ENCODE data around the gene PLEKHA6.
A peak's percentile ranks its signal among the peaks of the same experiment; 100 is the strongest.

The PLEKHA6 gene

DNA sequence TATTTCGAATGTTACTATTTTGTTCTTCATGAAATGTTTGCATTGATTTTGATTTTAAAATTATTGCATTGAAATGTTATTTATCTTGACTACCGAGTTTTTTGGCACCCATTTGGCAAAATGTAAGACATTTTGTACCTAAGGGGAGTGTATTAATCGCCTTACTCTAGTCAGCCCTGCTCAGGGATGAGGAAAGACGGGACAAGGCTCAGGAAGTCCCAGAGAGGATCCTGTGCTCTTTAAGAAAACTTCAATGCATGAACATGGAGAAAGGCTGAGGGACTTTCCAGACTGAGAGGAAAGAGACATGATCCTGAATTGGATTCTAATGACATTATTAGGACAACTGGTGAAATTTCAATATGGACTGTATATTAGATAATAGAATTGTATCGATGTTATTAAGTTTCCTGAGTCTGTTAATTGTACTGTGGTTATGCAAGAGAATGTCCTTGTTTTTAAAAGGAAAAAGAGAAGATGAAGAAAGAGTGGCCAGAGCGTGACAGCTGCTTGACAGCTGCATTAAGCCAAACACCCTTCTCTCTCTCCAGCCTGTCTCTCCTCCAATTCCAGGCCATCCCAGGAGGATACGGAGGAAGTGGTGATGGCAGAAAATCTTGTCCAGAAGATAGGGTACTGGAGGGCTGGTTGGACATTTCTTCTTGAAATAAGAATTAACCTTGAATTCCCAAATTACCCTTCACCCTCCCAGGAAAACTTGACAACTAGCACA is 66.0 kb downstream of the PLEKHA6 start:
- TF ChIP-seq SNAI2 (CRISPR knock-in tag; IDR thresholded peaks at IDR 0.05): no peak
- no peak for TF ChIP-seq ZNF8 (CRISPR knock-in tag; IDR thresholded peaks at IDR 0.05)
- no peak for ATAC-seq

DNA sequence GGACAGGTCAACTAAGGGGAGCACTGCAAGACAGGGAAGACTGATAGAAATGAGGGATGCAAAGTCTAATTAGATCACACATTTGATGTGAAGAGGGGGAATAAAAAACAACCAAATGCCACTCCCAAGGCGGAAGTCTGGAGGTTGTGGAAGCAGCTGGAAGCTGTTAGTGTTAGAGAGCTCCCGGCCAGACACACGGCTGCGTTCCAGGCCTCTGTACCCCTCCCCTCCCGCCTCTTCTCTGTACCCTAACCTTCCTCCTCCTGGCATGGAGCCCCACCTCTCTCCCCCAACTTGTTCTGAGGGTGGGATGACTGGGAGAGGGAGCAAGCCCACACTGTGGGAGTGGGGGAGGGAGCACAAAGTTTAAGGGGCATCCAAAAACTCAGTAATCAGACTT is 67.0 kb downstream of the PLEKHA6 start:
- TF ChIP-seq, protein P1, sequence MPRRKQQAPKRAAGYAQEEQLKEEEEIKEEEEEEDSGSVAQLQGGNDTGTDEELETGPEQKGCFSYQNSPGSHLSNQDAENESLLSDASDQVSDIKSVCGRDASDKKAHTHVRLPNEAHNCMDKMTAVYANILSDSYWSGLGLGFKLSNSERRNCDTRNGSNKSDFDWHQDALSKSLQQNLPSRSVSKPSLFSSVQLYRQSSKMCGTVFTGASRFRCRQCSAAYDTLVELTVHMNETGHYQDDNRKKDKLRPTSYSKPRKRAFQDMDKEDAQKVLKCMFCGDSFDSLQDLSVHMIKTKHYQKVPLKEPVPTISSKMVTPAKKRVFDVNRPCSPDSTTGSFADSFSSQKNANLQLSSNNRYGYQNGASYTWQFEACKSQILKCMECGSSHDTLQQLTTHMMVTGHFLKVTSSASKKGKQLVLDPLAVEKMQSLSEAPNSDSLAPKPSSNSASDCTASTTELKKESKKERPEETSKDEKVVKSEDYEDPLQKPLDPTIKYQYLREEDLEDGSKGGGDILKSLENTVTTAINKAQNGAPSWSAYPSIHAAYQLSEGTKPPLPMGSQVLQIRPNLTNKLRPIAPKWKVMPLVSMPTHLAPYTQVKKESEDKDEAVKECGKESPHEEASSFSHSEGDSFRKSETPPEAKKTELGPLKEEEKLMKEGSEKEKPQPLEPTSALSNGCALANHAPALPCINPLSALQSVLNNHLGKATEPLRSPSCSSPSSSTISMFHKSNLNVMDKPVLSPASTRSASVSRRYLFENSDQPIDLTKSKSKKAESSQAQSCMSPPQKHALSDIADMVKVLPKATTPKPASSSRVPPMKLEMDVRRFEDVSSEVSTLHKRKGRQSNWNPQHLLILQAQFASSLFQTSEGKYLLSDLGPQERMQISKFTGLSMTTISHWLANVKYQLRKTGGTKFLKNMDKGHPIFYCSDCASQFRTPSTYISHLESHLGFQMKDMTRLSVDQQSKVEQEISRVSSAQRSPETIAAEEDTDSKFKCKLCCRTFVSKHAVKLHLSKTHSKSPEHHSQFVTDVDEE (CRISPR knock-in tag; IDR thresholded peaks at IDR 0.05): 0 out of 2 replicates have a peak, but pooled peaks have one; percentile 27
- TF ChIP-seq TCF4 (CRISPR knock-in tag; IDR thresholded peaks at IDR 0.05; ENCODE audit: borderline replicate concordance) (peak; percentile 75), ZNF70 (CRISPR knock-in tag; IDR thresholded peaks at IDR 0.05) (no peak)
- no peak for ATAC-seq

DNA sequence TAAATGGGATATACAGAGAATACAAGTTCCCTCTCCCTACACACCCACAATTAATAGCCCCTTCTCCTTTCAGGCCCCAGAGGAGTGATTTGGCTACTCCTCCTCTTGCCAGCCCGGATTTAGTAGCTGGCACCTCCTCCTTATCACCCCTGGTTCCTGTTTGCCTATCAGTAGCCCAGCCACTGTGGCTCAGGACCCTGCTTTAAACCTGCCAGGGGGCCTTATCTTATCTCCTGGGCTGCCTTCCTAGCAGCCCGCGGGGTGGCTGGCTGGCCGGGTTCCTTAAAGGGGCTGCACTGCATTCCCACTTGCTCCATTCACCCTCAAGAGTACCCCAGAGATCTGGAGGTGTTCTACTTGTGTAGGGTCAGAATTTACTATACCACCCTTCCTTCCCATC is 70.4 kb downstream of the PLEKHA6 start:
- TF ChIP-seq ZNF565 (CRISPR knock-in tag; conservative IDR thresholded peaks at IDR 0.05; ENCODE audit: low read depth) (no peak), TCF4 (CRISPR knock-in tag; IDR thresholded peaks at IDR 0.05; ENCODE audit: borderline replicate concordance) (peak; percentile 58; the same call in 1 of the 2 replicates)
- TF ChIP-seq, protein P1 (CRISPR knock-in tag; IDR thresholded peaks at IDR 0.05): 0 out of 2 replicates have a peak, but pooled peaks have one; percentile 42
- ATAC-seq: no peak

DNA sequence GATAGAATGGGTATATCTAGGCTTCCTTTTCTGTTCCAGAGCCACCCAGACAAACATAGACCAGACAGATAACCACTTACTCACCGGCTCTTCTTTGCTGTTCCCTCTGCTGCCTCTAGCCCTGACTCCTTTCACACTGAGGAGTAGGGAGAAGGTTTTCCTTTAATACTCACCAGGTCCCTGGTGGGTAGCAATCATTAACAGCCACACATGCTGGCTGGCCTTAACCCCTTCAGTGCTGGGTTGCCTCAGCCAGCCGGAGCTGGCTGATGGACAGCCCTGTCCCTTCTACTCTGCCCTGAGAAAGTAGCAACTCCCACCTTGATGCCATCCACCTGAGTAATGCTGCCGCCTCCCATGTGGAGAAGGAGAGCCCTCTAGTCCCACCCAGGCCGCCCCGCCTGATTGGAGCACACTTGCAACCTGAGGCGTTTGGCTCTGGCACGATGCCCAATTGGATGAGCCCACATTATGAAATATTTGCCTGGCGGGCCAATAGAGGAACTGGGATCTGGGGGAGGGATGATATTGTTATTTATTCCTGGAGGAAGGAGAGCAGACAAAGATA is 71.6 kb downstream of the PLEKHA6 start:
- 0 out of 2 replicates have a peak, but pooled peaks have one; percentile 19 for TF ChIP-seq SNAI2 (CRISPR knock-in tag; IDR thresholded peaks at IDR 0.05)
- TF ChIP-seq, protein P2, sequence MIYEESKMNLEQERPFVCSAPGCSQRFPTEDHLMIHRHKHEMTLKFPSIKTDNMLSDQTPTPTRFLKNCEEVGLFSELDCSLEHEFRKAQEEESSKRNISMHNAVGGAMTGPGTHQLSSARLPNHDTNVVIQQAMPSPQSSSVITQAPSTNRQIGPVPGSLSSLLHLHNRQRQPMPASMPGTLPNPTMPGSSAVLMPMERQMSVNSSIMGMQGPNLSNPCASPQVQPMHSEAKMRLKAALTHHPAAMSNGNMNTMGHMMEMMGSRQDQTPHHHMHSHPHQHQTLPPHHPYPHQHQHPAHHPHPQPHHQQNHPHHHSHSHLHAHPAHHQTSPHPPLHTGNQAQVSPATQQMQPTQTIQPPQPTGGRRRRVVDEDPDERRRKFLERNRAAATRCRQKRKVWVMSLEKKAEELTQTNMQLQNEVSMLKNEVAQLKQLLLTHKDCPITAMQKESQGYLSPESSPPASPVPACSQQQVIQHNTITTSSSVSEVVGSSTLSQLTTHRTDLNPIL (CRISPR knock-in tag; IDR thresholded peaks at IDR 0.05; ENCODE audit: low read depth): no peak
- ATAC-seq: peak; percentile 58

DNA sequence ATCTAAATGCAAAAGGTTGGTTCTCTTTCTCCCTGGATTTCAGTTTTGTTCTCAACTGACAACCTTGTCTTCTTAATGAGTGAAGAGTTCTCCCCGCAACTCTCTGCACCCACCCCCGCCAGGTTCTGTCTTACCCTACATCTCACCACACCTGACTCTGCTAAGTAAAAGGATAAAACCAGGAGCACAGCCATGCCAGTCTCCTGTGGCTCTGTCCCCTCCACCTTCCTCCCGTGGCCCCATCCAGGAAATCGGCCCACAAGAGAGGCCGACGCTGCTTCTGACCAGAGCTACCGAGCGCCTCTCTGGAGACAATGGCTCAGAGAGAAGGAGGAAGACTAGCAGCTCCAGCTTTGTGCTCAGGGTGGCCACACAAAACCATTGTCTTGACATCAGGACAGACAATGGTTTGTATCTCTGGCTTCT is 72.2 kb downstream of the PLEKHA6 start:
- TF ChIP-seq TCF4 (CRISPR knock-in tag; IDR thresholded peaks at IDR 0.05; ENCODE audit: borderline replicate concordance): no peak
- peak; percentile 28 for ATAC-seq

DNA sequence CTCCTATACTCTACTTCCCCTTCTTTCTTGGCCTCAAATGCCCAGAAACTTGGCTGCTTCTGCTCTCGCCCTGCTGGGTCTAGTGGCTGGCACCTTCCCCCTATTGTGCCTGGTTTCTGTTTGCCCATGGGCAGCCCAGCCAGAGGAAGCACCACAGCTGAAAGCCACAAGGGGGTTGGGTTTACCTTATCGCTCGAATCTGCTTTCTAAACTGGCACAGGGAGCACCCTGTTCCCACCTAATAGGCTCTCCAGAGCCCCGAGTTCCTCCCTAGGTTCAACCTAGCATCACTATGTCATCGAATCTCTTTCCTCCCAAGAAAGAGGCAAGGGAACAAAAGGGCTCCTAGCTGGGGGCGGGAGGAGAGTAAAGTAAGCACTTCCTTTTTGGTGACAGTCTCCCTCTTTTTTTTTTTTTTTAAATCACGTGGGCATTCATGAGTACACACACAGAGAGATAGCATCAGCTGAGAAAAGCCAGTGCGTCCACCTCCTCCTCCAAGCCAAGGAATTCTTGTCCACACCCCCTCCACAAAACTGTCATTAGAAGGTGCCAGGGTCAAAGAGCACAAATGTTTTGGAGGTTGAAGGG is 72.8 kb downstream of the PLEKHA6 start:
- TF ChIP-seq, protein P3, sequence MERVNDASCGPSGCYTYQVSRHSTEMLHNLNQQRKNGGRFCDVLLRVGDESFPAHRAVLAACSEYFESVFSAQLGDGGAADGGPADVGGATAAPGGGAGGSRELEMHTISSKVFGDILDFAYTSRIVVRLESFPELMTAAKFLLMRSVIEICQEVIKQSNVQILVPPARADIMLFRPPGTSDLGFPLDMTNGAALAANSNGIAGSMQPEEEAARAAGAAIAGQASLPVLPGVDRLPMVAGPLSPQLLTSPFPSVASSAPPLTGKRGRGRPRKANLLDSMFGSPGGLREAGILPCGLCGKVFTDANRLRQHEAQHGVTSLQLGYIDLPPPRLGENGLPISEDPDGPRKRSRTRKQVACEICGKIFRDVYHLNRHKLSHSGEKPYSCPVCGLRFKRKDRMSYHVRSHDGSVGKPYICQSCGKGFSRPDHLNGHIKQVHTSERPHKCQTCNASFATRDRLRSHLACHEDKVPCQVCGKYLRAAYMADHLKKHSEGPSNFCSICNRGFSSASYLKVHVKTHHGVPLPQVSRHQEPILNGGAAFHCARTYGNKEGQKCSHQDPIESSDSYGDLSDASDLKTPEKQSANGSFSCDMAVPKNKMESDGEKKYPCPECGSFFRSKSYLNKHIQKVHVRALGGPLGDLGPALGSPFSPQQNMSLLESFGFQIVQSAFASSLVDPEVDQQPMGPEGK (CRISPR knock-in tag; IDR thresholded peaks at IDR 0.05; ENCODE audit: borderline replicate concordance): no peak
- TF ChIP-seq, protein P4, sequence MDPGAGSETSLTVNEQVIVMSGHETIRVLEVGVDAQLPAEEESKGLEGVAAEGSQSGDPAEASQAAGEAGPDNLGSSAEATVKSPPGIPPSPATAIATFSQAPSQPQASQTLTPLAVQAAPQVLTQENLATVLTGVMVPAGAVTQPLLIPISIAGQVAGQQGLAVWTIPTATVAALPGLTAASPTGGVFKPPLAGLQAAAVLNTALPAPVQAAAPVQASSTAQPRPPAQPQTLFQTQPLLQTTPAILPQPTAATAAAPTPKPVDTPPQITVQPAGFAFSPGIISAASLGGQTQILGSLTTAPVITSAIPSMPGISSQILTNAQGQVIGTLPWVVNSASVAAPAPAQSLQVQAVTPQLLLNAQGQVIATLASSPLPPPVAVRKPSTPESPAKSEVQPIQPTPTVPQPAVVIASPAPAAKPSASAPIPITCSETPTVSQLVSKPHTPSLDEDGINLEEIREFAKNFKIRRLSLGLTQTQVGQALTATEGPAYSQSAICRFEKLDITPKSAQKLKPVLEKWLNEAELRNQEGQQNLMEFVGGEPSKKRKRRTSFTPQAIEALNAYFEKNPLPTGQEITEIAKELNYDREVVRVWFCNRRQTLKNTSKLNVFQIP (CRISPR knock-in tag; IDR thresholded peaks at IDR 0.05; ENCODE audit: borderline replicate concordance, low read depth): no peak
- TF ChIP-seq ZNF70 (CRISPR knock-in tag; IDR thresholded peaks at IDR 0.05) (no peak), ZNF8 (CRISPR knock-in tag; IDR thresholded peaks at IDR 0.05) (no peak), GLIS3 (CRISPR knock-in tag; IDR thresholded peaks at IDR 0.05) (no peak), BACH2 (CRISPR knock-in tag; IDR thresholded peaks at IDR 0.05; ENCODE audit: borderline replicate concordance) (no peak), TCF4 (CRISPR knock-in tag; IDR thresholded peaks at IDR 0.05; ENCODE audit: borderline replicate concordance) (no peak), ZFP3 (CRISPR knock-in tag; IDR thresholded peaks at IDR 0.05) (no peak), TOX (CRISPR knock-in tag; IDR thresholded peaks at IDR 0.05; ENCODE audit: borderline replicate concordance) (no peak)
- TF ChIP-seq, protein P2 (CRISPR knock-in tag; IDR thresholded peaks at IDR 0.05; ENCODE audit: low read depth): no peak
- peak; percentile 26 for ATAC-seq
